LNCaP clone FGC (cell line): ENCODE results near the gene KIAA0232.

ENCODE experiments used
- DNase-seq: peaks from one replicate; pipeline ENCODE4 v3.0.0-alpha.2; 2011; ENCODE audit warnings: low read depth
- H3K4me3 ChIP-seq: 2 replicates; pipeline ENCODE4 v1.5.1; 2011; ENCODE audit warnings: mild to moderate bottlenecking, low read depth, low read length, control low read depth
- CTCF ChIP-seq: IDR thresholded peaks from 2 replicates; pipeline ENCODE4 v1.5.1; 2012; ENCODE audit warnings: mild to moderate bottlenecking; ENCODE audit not compliant: control insufficient read depth, insufficient read depth; ENCODE audit errors: extremely low read depth

KIAA0232 gene

GRCh38 chr4:6881908-6882307, 99.4 kb downstream of the KIAA0232 start:
- no peak overlapping the region for H3K4me3 ChIP-seq
- no peak for DNase-seq
- no peak for TF ChIP-seq CTCF

GRCh38 chr4:6884341-6884870, 101.9 kb downstream of the KIAA0232 start:
- H3K4me3 ChIP-seq = no peak overlapping the region
- DNase-seq = no peak
- TF ChIP-seq CTCF = no peak

- peak; percentile 81 for TF ChIP-seq CTCF
- DNase-seq = peak; percentile 22
- H3K4me3 ChIP-seq = no peak overlapping the region
These were observed 103.5 kb downstream of the KIAA0232 start for GRCh38 chr4:6885953-6886557.

GRCh38 chr4:6886886-6887285, 104.4 kb downstream of the KIAA0232 start:
- no peak for TF ChIP-seq CTCF
- no peak overlapping the region for H3K4me3 ChIP-seq
- no peak for DNase-seq

- TF ChIP-seq CTCF = no peak
- DNase-seq = no peak
- no peak overlapping the region for H3K4me3 ChIP-seq
These were observed 105.3 kb downstream of the KIAA0232 start for GRCh38 chr4:6887591-6888371.

GRCh38 chr4:6888506-6889071, 106.1 kb downstream of the KIAA0232 start:
- DNase-seq = no peak
- H3K4me3 ChIP-seq = no peak overlapping the region
- TF ChIP-seq CTCF = no peak
